A549 (cell line): ENCODE results near the gene TIMP3. TPM values are rescaled to one million over a fixed set of nuclear protein-coding genes. Genes with fewer than 3 reads are reported as not detected.

ENCODE experiments used
- ATAC-seq, 2 experiments: fragments of 200-7000 bp in 1 of 2; fragments of >200 bp in 1 of 2; cut with Nextera tagmentation in 1 of 2; cut with Tn5 transposase in 1 of 2; 3 replicates each; pipeline versions ENCODE4 v1.8.0 to v1.9.1; 2018 to 2020; ENCODE audit warnings: mild to moderate bottlenecking in 1 of 2, moderate library complexity in 1 of 2
- CTCF ChIA-PET: fragments of 300-600 bp; sonication (Branson Sonifier 250); formaldehyde crosslinking; extraction: SDS; loops from one replicate; lab custom pipeline; 2021; ENCODE audit warnings: antibody characterized with exemption, inconsistent platforms; lab: Yijun Ruan, JAX
- POLR2A ChIA-PET: fragments of 350-600 bp; formaldehyde crosslinking; extraction: SDS; loops from one replicate; lab custom pipeline; 2021; ENCODE audit warnings: antibody characterized with exemption, inconsistent platforms; lab: Yijun Ruan, JAX
- DNase-seq, 2 experiments: peaks; one replicate each; pipeline versions ENCODE4 v3.0.0 to v3.0.0-alpha.2; 2011 to 2016; ENCODE audit warnings: low read depth in 1 of 2, low spot score in 1 of 2
- FAIRE-seq: peaks from 2 replicates; lab custom pipeline; 2011; peaks lifted over from hg19 to GRCh38; lab: Jason Lieb, UNC
- H3K27ac ChIP-seq, 2 experiments: fragments of >200 bp; sonication (Bioruptor Twin); formaldehyde crosslinking; 3 replicates each; pipeline ENCODE4 v1.5.1; 2016 to 2017
- H3K4me1 ChIP-seq: fragments of >200 bp; sonication (Bioruptor Twin); formaldehyde crosslinking; 3 replicates; pipeline ENCODE4 v1.6.1; 2016
- H3K4me2 ChIP-seq: fragments of >200 bp; sonication (Bioruptor Twin); formaldehyde crosslinking; 3 replicates; pipeline ENCODE4 v1.6.1; 2016
- H3K4me3 ChIP-seq: fragments of >200 bp; sonication (Bioruptor Twin); formaldehyde crosslinking; 3 replicates; pipeline ENCODE4 v1.5.1; 2016
- H3K9me3 ChIP-seq: fragments of >200 bp; sonication (Bioruptor Twin); formaldehyde crosslinking; 3 replicates; pipeline ENCODE4 v1.6.1; 2016
- BCL3 ChIP-seq: fragments of >200 bp; sonication (Bioruptor Twin); formaldehyde crosslinking; IDR thresholded peaks from 3 replicates; pipeline ENCODE4 v1.6.1; 2016
- CBX8 ChIP-seq: fragments of 200-600 bp; sonication (generic); IDR thresholded peaks from 2 replicates; pipeline ENCODE4 v1.6.1; 2016
- CEBPB ChIP-seq, 2 experiments: fragments of >200 bp in 1 of 2; sonication (Bioruptor Twin) in 1 of 2; formaldehyde crosslinking in 1 of 2; IDR thresholded peaks; 2 replicates each; pipeline ENCODE4 v1.6.1; 2012 to 2016
- E2F6 ChIP-seq: IDR thresholded peaks from 2 replicates; pipeline ENCODE4 v1.6.1; 2012; ENCODE audit warnings: low read depth, borderline replicate concordance
- EHF ChIP-seq: fragments of 250-450 bp; sonication (Bioruptor Pico); IDR thresholded peaks from 2 replicates; pipeline ENCODE4 v1.5.0; 2020; ENCODE audit warnings: mild to moderate bottlenecking
- EP300 ChIP-seq, 2 experiments: fragments of >200 bp; sonication (Bioruptor Twin); formaldehyde crosslinking; IDR thresholded peaks; 2 replicates in 1 of 2; 3 replicates in 1 of 2; pipeline ENCODE4 v1.6.1; 2016 to 2017
- FOSB ChIP-seq: fragments of 250-450 bp; sonication (Bioruptor Pico); IDR thresholded peaks from 2 replicates; pipeline ENCODE4 v1.5.0; 2020; ENCODE audit warnings: mild to moderate bottlenecking, moderate library complexity
- GATA3 ChIP-seq: IDR thresholded peaks from 2 replicates; pipeline ENCODE4 v1.6.1; 2012; ENCODE audit warnings: borderline replicate concordance
- HDAC2 ChIP-seq: fragments of 200-600 bp; sonication (generic); IDR thresholded peaks from 2 replicates; pipeline ENCODE4 v1.6.1; 2016
- HES2 ChIP-seq: fragments of >200 bp; sonication (Bioruptor Twin); formaldehyde crosslinking; IDR thresholded peaks from 2 replicates; pipeline ENCODE4 v1.6.1; 2016
- HEYL ChIP-seq: fragments of 250-450 bp; sonication (Bioruptor Pico); IDR thresholded peaks from 2 replicates; pipeline ENCODE4 v1.8.0; 2021; ENCODE audit warnings: mild to moderate bottlenecking, moderate library complexity
- HOXB5 ChIP-seq: fragments of 250-450 bp; sonication (Bioruptor Pico); IDR thresholded peaks from 2 replicates; pipeline ENCODE4 v1.5.0; 2020; ENCODE audit warnings: mild to moderate bottlenecking, moderate library complexity
- KDM5A ChIP-seq: fragments of 200-600 bp; sonication (generic); IDR thresholded peaks from 2 replicates; pipeline ENCODE4 v1.6.1; 2016; ENCODE audit warnings: antibody characterized with exemption, mild to moderate bottlenecking
- MAZ ChIP-seq: fragments of 150-350 bp; IDR thresholded peaks from 2 replicates; pipeline ENCODE4 v1.6.1; 2014; ENCODE audit warnings: antibody characterized with exemption, low read depth, low read length, borderline replicate concordance
- MYC ChIP-seq: IDR thresholded peaks from 2 replicates; pipeline ENCODE4 v1.6.1; 2012; ENCODE audit warnings: mild to moderate bottlenecking, inconsistent platforms, low read length, improper control_type of control experiment, borderline replicate concordance
- NFE2L2 ChIP-seq: fragments of 150-350 bp; conservative IDR thresholded peaks from 2 replicates; pipeline ENCODE4 v1.6.1; 2014; ENCODE audit warnings: low read length
- POLR2AphosphoS2 ChIP-seq: conservative IDR thresholded peaks from 2 replicates; pipeline ENCODE4 v1.6.1; 2012; ENCODE audit warnings: low read length, improper control_type of control experiment, inconsistent platforms
- RAD21 ChIP-seq, 2 experiments: fragments of >200 bp in 1 of 2; sonication (Bioruptor Twin) in 1 of 2; formaldehyde crosslinking in 1 of 2; IDR thresholded peaks in 1 of 2; conservative IDR thresholded peaks in 1 of 2; 2 replicates in 1 of 2; 3 replicates in 1 of 2; pipeline ENCODE4 v1.6.1; 2012 to 2018; ENCODE audit warnings: inconsistent platforms in 1 of 2
- RCOR1 ChIP-seq: fragments of 150-350 bp; IDR thresholded peaks from 2 replicates; pipeline ENCODE4 v1.6.1; 2014; ENCODE audit warnings: antibody characterized with exemption, low read length, low read depth
- RNF2 ChIP-seq: fragments of 200-600 bp; sonication (generic); IDR thresholded peaks from 2 replicates; pipeline ENCODE4 v1.6.1; 2016; ENCODE audit warnings: low read depth, mild to moderate bottlenecking, antibody characterized with exemption, moderate library complexity, borderline replicate concordance
- SREBF2 ChIP-seq: fragments of 450-650 bp; IDR thresholded peaks from 2 replicates; pipeline ENCODE4 v1.6.1; 2014; ENCODE audit warnings: mild to moderate bottlenecking, moderate library complexity
- ZNF302 ChIP-seq: fragments of 250-450 bp; sonication (Bioruptor Pico); IDR thresholded peaks from 2 replicates; pipeline ENCODE4 v1.9.0; 2021; ENCODE audit warnings: inconsistent platforms, mild to moderate bottlenecking, moderate library complexity
- ZSCAN20 ChIP-seq: fragments of 250-450 bp; sonication (Bioruptor Pico); IDR thresholded peaks from 2 replicates; pipeline ENCODE4 v1.8.0; 2022; ENCODE audit warnings: mild to moderate bottlenecking, moderate library complexity
- WGBS: methylation state at CpG from one replicate; pipeline ENCODE4 v1.1.6; 2017; ENCODE audit errors: missing lambda C conversion rate; 5-methylcytosine and 5-hydroxymethylcytosine counted together
- polyA plus RNA-seq, 4 experiments: library from polyadenylated mRNA; depleted of rRNA in 3 of 4; stranded (reverse); fragments of >200 nt; fragmentation: RNase III in 1 of 4; extraction: RNeasy Plus Mini Kit Qiagen cat#74134 plus additional on column Dnase treatment in 1 of 4; gene quantifications; 2 replicates in 3 of 4; 3 replicates in 1 of 4; pipeline ENCODE4 v1.2.3, GENCODE V29; 2011 to 2017

The TIMP3 gene
- polyA plus RNA-seq, 2 of the 4 experiments (the other 2 are of a cell fraction) = 1.4 to 1.7 TPM

- POLR2A ChIA-PET = no interaction called here
These were observed 53.7 kb downstream of the TIMP3 start for GRCh38 chr22:32855045-32855756.

GRCh38 chr22:32858121-32858703 is 56.7 kb downstream of the TIMP3 start:
- ChIA-PET CTCF (no interaction called here), POLR2A (no interaction called here)
- H3K27ac ChIP-seq = no peak overlapping the region
- DNase-seq (no peak), FAIRE-seq (no peak), ATAC-seq (no peak)
- H3K4me3 ChIP-seq = no peak overlapping the region
- TF ChIP-seq CBX8 = no peak
- TF ChIP-seq EHF (CRISPR knock-in tag) = no peak
- TF ChIP-seq POLR2AphosphoS2 = no peak
- TF ChIP-seq SREBF2 = no peak
- no peak for TF ChIP-seq HEYL
- no peak for TF ChIP-seq FOSB (CRISPR knock-in tag)
- TF ChIP-seq HES2 = no peak
- no peak for TF ChIP-seq KDM5A
- TF ChIP-seq RNF2 = no peak
- no peaks in the 10 kb centered on the region for H3K9me3 ChIP-seq
- no peak overlapping the region for H3K4me2 ChIP-seq
- no peaks in the 10 kb centered on the region for H3K4me1 ChIP-seq
- WGBS = 50% methylated on average over 3 of the region's 3 CpGs

More at GRCh38 chr22:32855045-32855756, 53.7 kb downstream of the TIMP3 start:
- Histone ChIP-seq H3K4me1 (no peaks in the 10 kb centered on the region), H3K27ac (no peak overlapping the region), H3K9me3 (no peaks in the 10 kb centered on the region), H3K4me2 (no peak overlapping the region), H3K4me3 (no peak overlapping the region)
- FAIRE-seq = no peak
- CTCF ChIA-PET = interaction anchor here (1.0 kb wide), 1 partner anchor 586 kb away, joined by 3 read pairs; no protein-coding TSS in a partner anchor
- no peak for ATAC-seq
- TF ChIP-seq BCL3 (no peak), RAD21 (conservative IDR thresholded peaks at IDR 0.05 in 1 of 2, IDR thresholded peaks at IDR 0.05 in 1 of 2) (no peak), MYC (no peak), RCOR1 (no peak), POLR2AphosphoS2 (no peak), NFE2L2 (no peak), HDAC2 (no peak), HOXB5 (CRISPR knock-in tag) (no peak), HEYL (no peak), SREBF2 (no peak), E2F6 (no peak), GATA3 (no peak), ZNF302 (CRISPR knock-in tag) (no peak)
- DNase-seq = no peak
- 25% methylated on average over 8 of the region's 8 CpGs for WGBS

- ChIA-PET POLR2A (no interaction called here), CTCF (interaction anchor here (1.5 kb wide), 1 partner anchor 76 kb away, joined by 3 read pairs; no protein-coding TSS in a partner anchor)
- ATAC-seq (no peak), FAIRE-seq (no peak), DNase-seq (no peak)
- Histone ChIP-seq H3K9me3 (no peaks in the 10 kb centered on the region), H3K27ac (no peak overlapping the region), H3K4me3 (no peak overlapping the region), H3K4me2 (no peak overlapping the region), H3K4me1 (no peaks in the 10 kb centered on the region)
- 29% methylated on average over 9 of the region's 9 CpGs for WGBS
- TF ChIP-seq MAZ (no peak), CEBPB (IDR thresholded peaks at IDR 0.05) (no peak), EP300 (IDR thresholded peaks at IDR 0.05) (no peak), RCOR1 (no peak), HOXB5 (CRISPR knock-in tag) (no peak), ZSCAN20 (CRISPR knock-in tag) (no peak), E2F6 (no peak)
These were observed 57.5 kb downstream of the TIMP3 start for GRCh38 chr22:32858957-32859356.
